Progenitor cell of endocrine pancreas (in vitro differentiated cells): Measurements from ENCODE around the gene MSL1. TPM values are rescaled to one million over a fixed set of nuclear protein-coding genes. Genes with fewer than 3 reads are reported as not detected.

Experiments used
- DNase-seq: peaks from one replicate; pipeline ENCODE4 v3.0.0; 2021; ENCODE audit warnings: low spot score; ENCODE audit not compliant: unreplicated experiment
- H3K27ac Mint-ChIP-seq: 2 replicates; pipeline ENCODE4 v1.8.0; 2021; ENCODE audit warnings: mild to moderate bottlenecking, moderate library complexity, mixed read lengths
- H3K27me3 Mint-ChIP-seq: 2 replicates; pipeline ENCODE4 v1.8.0; 2021; ENCODE audit warnings: mixed read lengths
- H3K36me3 Mint-ChIP-seq: 2 replicates; pipeline ENCODE4 v1.8.0; 2022; ENCODE audit warnings: mixed read lengths; ENCODE audit not compliant: insufficient read depth
- H3K4me1 Mint-ChIP-seq: 2 replicates; pipeline ENCODE4 v1.8.0; 2021; ENCODE audit warnings: low read depth, mixed read lengths
- H3K4me3 Mint-ChIP-seq: 2 replicates; pipeline ENCODE4 v1.8.0; 2021; ENCODE audit warnings: low read depth, mild to moderate bottlenecking, moderate library complexity, mixed read lengths
- H3K9me3 Mint-ChIP-seq: 2 replicates; pipeline ENCODE4 v1.8.0; 2021; ENCODE audit warnings: low read depth, mixed read lengths
- CTCF ChIP-seq: fragments of 200-600 bp; sonication (generic); IDR thresholded peaks from one replicate; pipeline ENCODE4 v1.5.0; 2021; ENCODE audit warnings: antibody characterized with exemption, mild to moderate bottlenecking; ENCODE audit not compliant: unreplicated experiment
- total RNA-seq: library from RNA; stranded (reverse); gene quantifications from 2 replicates; pipeline ENCODE4 v1.2.1, GENCODE V29; 2021

MSL1 gene
- total RNA-seq, 1 donor from 2014 or later: 143 TPM

GRCh38 chr17:40104594-40105486 lies 16.9 kb upstream of the MSL1 start:
- no peak for DNase-seq
- peaks cover 61% of the 10 kb centered on the region for H3K4me1 Mint-ChIP-seq
- peaks cover 17% of the 10 kb centered on the region for H3K27me3 Mint-ChIP-seq
- no peaks in the 10 kb centered on the region for H3K36me3 Mint-ChIP-seq
- H3K4me3 Mint-ChIP-seq: no peak overlapping the region
- no peak for TF ChIP-seq CTCF
- H3K27ac Mint-ChIP-seq: peak overlapping the region; percentile 95
- H3K9me3 Mint-ChIP-seq: no peaks in the 10 kb centered on the region

DNA sequence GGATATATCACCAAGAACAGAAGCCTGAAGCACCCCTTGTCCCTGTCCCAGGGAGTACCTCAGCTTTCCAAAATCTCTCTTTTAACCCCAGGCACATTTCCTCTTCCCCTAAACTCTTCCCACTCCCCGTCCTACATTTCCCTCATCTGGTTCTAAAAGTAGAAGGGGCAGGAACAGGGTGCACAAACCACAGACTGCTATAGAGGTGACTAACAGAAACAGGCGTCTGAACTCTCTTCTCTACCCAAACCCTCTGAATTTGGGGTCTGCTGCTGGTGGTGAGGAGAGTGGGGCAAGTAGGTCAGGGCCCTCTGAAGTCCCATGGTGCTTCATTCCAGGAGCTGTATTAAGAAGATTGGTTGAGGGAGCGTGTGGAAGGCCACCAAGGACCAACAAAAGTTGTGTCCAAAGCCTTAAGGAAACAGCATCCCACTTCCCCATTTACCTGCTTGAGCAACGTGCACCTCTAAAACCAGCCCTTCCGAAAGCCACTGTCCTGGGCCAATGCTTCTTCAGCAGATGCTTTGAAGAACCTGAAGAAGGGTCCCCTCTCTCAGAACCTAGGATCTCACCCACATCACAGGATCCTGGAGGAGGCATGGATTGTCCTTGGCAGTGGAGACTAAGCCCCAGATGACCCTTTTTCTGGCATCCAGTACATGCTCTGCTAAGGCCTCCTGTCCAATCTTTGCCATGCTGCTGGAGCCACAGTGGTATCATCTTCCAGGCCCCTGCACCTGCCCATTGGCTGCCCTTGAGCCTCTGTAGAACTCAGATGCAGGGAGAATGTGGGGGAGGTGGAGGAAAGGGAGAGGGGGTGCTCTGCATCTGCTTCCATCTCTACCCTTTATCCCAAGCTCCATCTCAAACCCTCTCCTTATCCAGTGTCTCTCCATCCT lies 15.7 kb upstream of the MSL1 start:
- Mint-ChIP-seq H3K27ac (no peak overlapping the region), H3K27me3 (peaks cover 17% of the 10 kb centered on the region), H3K4me1 (peaks cover 62% of the 10 kb centered on the region), H3K36me3 (no peaks in the 10 kb centered on the region), H3K4me3 (no peak overlapping the region), H3K9me3 (no peaks in the 10 kb centered on the region)
- TF ChIP-seq CTCF: no peak
- no peak for DNase-seq

DNA sequence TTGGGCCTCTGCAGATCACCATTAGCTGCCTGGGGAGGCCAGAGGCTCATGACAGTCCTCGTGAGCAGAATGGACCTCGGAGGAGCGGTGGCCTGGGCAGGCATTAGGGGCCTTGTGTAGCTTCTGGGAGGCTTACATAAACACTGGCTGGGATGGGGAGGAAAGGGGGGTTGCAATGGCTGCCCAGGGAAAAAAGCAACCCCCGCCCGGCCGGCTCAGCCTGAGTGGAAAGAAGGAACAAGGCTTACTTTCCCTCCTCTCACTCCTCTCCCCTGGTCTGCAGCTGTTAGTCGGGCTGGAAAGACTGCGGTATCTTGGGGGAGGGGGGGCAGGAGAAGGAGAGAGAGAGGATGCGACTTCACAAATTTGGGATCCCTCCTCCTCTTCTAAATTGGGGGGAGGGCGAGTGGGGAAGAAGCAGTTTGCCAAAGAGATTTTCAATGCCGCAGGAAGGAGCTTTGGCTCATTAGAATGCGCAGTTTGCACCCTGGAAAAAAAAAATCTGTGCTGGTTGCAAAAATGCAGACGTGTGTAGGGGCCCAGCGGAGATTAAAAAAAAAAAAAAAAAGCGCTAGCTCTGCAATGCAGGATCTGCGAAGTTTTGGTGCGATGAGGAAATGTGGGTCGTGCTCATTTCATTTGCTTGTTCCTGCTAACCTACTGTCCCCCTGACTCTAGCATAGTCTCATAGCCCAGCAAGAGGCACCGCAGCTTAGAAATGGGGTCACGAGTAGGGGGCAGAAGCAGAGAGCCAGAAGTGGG lies 14.8 kb upstream of the MSL1 start:
- H3K9me3 Mint-ChIP-seq: no peaks in the 10 kb centered on the region
- H3K36me3 Mint-ChIP-seq: no peaks in the 10 kb centered on the region
- H3K27me3 Mint-ChIP-seq: peaks cover 17% of the 10 kb centered on the region
- DNase-seq: no peak
- H3K27ac Mint-ChIP-seq: peak overlapping the region; percentile 35
- H3K4me1 Mint-ChIP-seq: peaks cover 63% of the 10 kb centered on the region
- no peak for TF ChIP-seq CTCF
- no peak overlapping the region for H3K4me3 Mint-ChIP-seq

DNA sequence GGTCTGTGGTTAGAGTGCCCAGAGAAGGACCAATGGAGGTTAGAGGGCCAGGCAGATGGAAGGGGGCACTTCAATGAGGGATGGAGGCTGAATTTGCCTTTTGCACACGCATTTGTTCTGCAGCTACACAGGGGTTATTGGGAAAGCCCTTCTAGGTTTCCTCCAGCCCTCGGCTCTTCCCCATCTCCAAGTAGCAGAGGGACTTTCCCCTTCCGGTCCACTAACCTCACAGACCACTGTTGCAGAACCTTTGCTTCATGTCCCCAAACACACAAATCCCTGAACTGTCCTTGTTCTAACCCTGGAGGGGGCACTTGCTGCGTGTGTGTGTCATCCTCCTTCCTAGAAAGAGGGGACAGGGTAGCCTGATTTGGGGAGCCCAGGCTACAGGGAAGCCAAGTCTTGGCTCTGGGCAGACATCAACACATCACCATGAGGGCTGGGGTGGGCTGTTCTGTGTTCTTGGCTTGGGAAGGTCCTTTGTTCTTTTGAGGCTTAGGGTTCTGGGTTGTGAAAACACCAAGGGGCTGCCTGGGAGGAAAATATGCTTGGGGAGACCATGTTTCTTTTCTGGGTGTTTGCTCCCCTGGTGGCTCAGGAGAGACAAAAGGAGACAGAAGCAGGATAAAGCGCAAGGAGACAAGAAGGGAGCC lies 14.1 kb upstream of the MSL1 start:
- no peaks in the 10 kb centered on the region for H3K36me3 Mint-ChIP-seq
- no peak overlapping the region for H3K4me3 Mint-ChIP-seq
- H3K4me1 Mint-ChIP-seq: peaks cover 68% of the 10 kb centered on the region
- peak overlapping the region; percentile 68 for H3K27ac Mint-ChIP-seq
- no peak for DNase-seq
- peaks cover 17% of the 10 kb centered on the region for H3K27me3 Mint-ChIP-seq
- TF ChIP-seq CTCF: no peak
- no peaks in the 10 kb centered on the region for H3K9me3 Mint-ChIP-seq
